CD4-positive, alpha-beta T cell (primary cell): ENCODE results near the gene KCNQ1. TPM values are rescaled to one million over a fixed set of nuclear protein-coding genes. Genes with fewer than 3 reads are reported as not detected.

Experiments
- ATAC-seq: fragments of 200-7000 bp; cut with Tn5 transposase; one replicate; pipeline ENCODE4 v1.10.0; 2022; ENCODE audit warnings: mild to moderate bottlenecking; ENCODE audit not compliant: poor library complexity
- CTCF ChIA-PET: fragments of 350-600 bp; sonication (Branson Sonifier 250); formaldehyde crosslinking; loops from one replicate; lab custom pipeline; 2021; ENCODE audit warnings: antibody characterized with exemption, inconsistent platforms; lab: Charles Lee
- POLR2A ChIA-PET: fragments of 350-600 bp; sonication (Branson Sonifier 250); formaldehyde crosslinking; loops from one replicate; lab custom pipeline; 2021; ENCODE audit warnings: antibody characterized with exemption, inconsistent platforms; lab: Charles Lee
- DNase-seq, 14 experiments: peaks; one replicate each; pipeline ENCODE4 v3.0.0-alpha.2; 2013 to 2020; ENCODE audit warnings: mixed read lengths in 2 of 14
- H3K27ac ChIP-seq, 2 donors: one replicate each; pipeline versions ENCODE4 v1.5.1 to v1.7.0; 2013; ENCODE audit warnings: low read length in 2 of 2, low read depth in 1 of 2, mild to moderate bottlenecking in 1 of 2
- H3K27me3 ChIP-seq, 2 experiments: 1 replicate in 1 of 2; 2 replicates in 1 of 2; pipeline versions ENCODE4 v1.6.1 to v1.7.0; 2013; ENCODE audit warnings: low read length in 2 of 2, control low read depth in 1 of 2, mild to moderate bottlenecking in 1 of 2, moderate library complexity in 1 of 2; ENCODE audit not compliant: insufficient read depth in 2 of 2, control insufficient read depth in 1 of 2
- H3K36me3 ChIP-seq: one replicate; pipeline ENCODE4 v1.6.1; 2013; ENCODE audit warnings: low read length, control low read depth; ENCODE audit not compliant: insufficient read depth
- H3K4me1 ChIP-seq: one replicate; pipeline ENCODE4 v1.6.1; 2013; ENCODE audit warnings: low read length, control low read depth; ENCODE audit not compliant: insufficient read depth
- H3K4me3 ChIP-seq: one replicate; pipeline ENCODE4 v1.5.1; 2013; ENCODE audit warnings: mild to moderate bottlenecking, low read length, moderate library complexity
- H3K9me3 ChIP-seq, 2 experiments: 1 replicate in 1 of 2; 2 replicates in 1 of 2; pipeline versions ENCODE4 v1.6.1 to v1.7.0; 2013; ENCODE audit warnings: low read length in 2 of 2, mild to moderate bottlenecking in 2 of 2, control low read depth in 1 of 2, moderate library complexity in 1 of 2; ENCODE audit not compliant: control insufficient read depth in 1 of 2, insufficient read depth in 1 of 2
- H3K27ac Mint-ChIP-seq: one replicate; pipeline ENCODE4 v1.8.0; 2020; ENCODE audit warnings: mixed read lengths
- H3K27me3 Mint-ChIP-seq: one replicate; pipeline ENCODE4 v1.8.0; 2021; ENCODE audit warnings: mixed read lengths
- H3K36me3 Mint-ChIP-seq: one replicate; pipeline ENCODE4 v1.8.0; 2021; ENCODE audit warnings: low read depth, mixed read lengths
- H3K4me1 Mint-ChIP-seq: one replicate; pipeline ENCODE4 v1.8.0; 2021; ENCODE audit warnings: low read depth, mixed read lengths
- H3K4me3 Mint-ChIP-seq: one replicate; pipeline ENCODE4 v1.8.0; 2020; ENCODE audit warnings: mild to moderate bottlenecking, mixed read lengths
- H3K9me3 Mint-ChIP-seq: one replicate; pipeline ENCODE4 v1.8.0; 2020; ENCODE audit warnings: mixed read lengths
- CTCF ChIP-seq: fragments of 200-600 bp; IDR thresholded peaks from one replicate; pipeline ENCODE4 v1.8.0; 2022; ENCODE audit warnings: antibody characterized with exemption, mild to moderate bottlenecking
- intact Hi-C, 2 experiments: fragments of 100-400 bp; cut with DNase I in 1 of 2; cut with micrococcal nuclease in 1 of 2; formaldehyde crosslinking; loops; one replicate each; pipeline versions ENCODE4 v1.15.1 to v1.9.0; 2023 to 2025; cut with DNase I, micrococcal nuclease
- total RNA-seq, 174 experiments: library from RNA in 2 of 174; stranded (reverse) in 2 of 174; gene quantifications; one replicate each; pipeline ENCODE4 v1.2.3 and lab custom pipeline; 2021 to 2026

The KCNQ1 gene
- total RNA-seq, 2 experiments from 2014 or later, result 31.3 to 33.1 TPM

GRCh38 chr11:2874963-2875362 is 430.2 kb downstream of the KCNQ1 start:
- CTCF ChIA-PET, result no interaction called here

GRCh38 chr11:2877474-2877873 is 432.7 kb downstream of the KCNQ1 start:
- Histone ChIP-seq H3K4me1 (no peaks in the 10 kb centered on the region), H3K27me3 (no peaks in the 10 kb centered on the region), H3K27ac (no peak overlapping the region), H3K9me3 (peaks cover 0 to 24% of the 10 kb centered on the region in 2 experiments), H3K4me3 (no peak overlapping the region), H3K36me3 (no peaks in the 10 kb centered on the region)
- intact Hi-C loops, result no loop called here
- ATAC-seq, result no peak
- DNase-seq, result no peak
- Mint-ChIP-seq H3K27me3 (peaks cover 5% of the 10 kb centered on the region), H3K4me1 (no peaks in the 10 kb centered on the region), H3K9me3 (no peaks in the 10 kb centered on the region), H3K27ac (no peak overlapping the region), H3K36me3 (no peaks in the 10 kb centered on the region), H3K4me3 (no peak overlapping the region)
- no peak for TF ChIP-seq CTCF
- ChIA-PET POLR2A (no interaction called here), CTCF (interaction anchor here (1.4 to 2.1 kb wide), 2 partner anchors 11 to 15 kb away, joined by 6 to 8 read pairs; no protein-coding TSS in a partner anchor)

More at GRCh38 chr11:2874963-2875362, 430.2 kb downstream of the KCNQ1 start:
- H3K4me3 ChIP-seq, result no peak overlapping the region
- H3K27ac Mint-ChIP-seq, result no peak overlapping the region
- H3K4me3 Mint-ChIP-seq, result no peak overlapping the region
- POLR2A ChIA-PET, result no interaction called here
- ATAC-seq (no peak), DNase-seq (no peak)
- no peaks in the 10 kb centered on the region for H3K36me3 ChIP-seq
- no peaks in the 10 kb centered on the region for H3K4me1 Mint-ChIP-seq
- H3K9me3 Mint-ChIP-seq, result no peaks in the 10 kb centered on the region
- peaks cover 15 to 17% of the 10 kb centered on the region in 2 experiments for H3K27me3 ChIP-seq
- H3K9me3 ChIP-seq, result peaks cover 0 to 32% of the 10 kb centered on the region in 2 experiments
- peaks cover 23% of the 10 kb centered on the region for H3K27me3 Mint-ChIP-seq
- intact Hi-C loops, result no loop called here
- no peaks in the 10 kb centered on the region for H3K4me1 ChIP-seq
- no peaks in the 10 kb centered on the region for H3K36me3 Mint-ChIP-seq
- no peak for TF ChIP-seq CTCF
- no peak overlapping the region for H3K27ac ChIP-seq

GRCh38 chr11:2878782-2879181 is 434.0 kb downstream of the KCNQ1 start:
- Mint-ChIP-seq H3K36me3 (no peaks in the 10 kb centered on the region), H3K4me1 (no peaks in the 10 kb centered on the region), H3K27me3 (no peaks in the 10 kb centered on the region), H3K4me3 (no peak overlapping the region), H3K27ac (no peak overlapping the region), H3K9me3 (no peaks in the 10 kb centered on the region)
- peaks cover 0 to 24% of the 10 kb centered on the region in 2 experiments for H3K9me3 ChIP-seq
- no peak overlapping the region for H3K27ac ChIP-seq
- H3K4me1 ChIP-seq, result peaks cover 3% of the 10 kb centered on the region
- H3K27me3 ChIP-seq, result peaks cover 0 to 4% of the 10 kb centered on the region in 2 experiments
- intact Hi-C loops, result no loop called here
- POLR2A ChIA-PET, result no interaction called here
- CTCF ChIA-PET, result interaction anchor here (1.4 to 2.1 kb wide), 2 partner anchors 9 to 13 kb away, joined by 6 to 8 read pairs; no protein-coding TSS in a partner anchor
- no peak overlapping the region for H3K4me3 ChIP-seq
- no peaks in the 10 kb centered on the region for H3K36me3 ChIP-seq
- no peak for TF ChIP-seq CTCF
- ATAC-seq (no peak), DNase-seq (no peak)
